Tibial artery (tissue), 4 donors: ENCODE data around the gene PCNX1.

Experiments
- DNase-seq, 2 donors: peaks; one replicate each; pipeline ENCODE4 v3.0.0-alpha.2; 2019
- H3K27ac ChIP-seq, 2 donors: fragments of 200-600 bp; sonication (generic) in 1 of 2; 1 replicate in 1 of 2; 2 replicates in 1 of 2; pipeline ENCODE4 v1.5.1; 2018 to 2019; ENCODE audit warnings: mild to moderate bottlenecking in 1 of 2
- H3K27me3 ChIP-seq, 2 donors: fragments of 200-600 bp; sonication (generic) in 1 of 2; one replicate each; pipeline versions ENCODE4 v1.5.1 to v1.6.0; 2016 to 2019
- H3K36me3 ChIP-seq, 3 donors: fragments of 200-600 bp; sonication (generic) in 2 of 3; one replicate each; pipeline ENCODE4 v1.5.1; 2016 to 2019; ENCODE audit warnings: mild to moderate bottlenecking in 2 of 3
- H3K4me1 ChIP-seq, 4 donors: fragments of 200-600 bp; sonication (generic) in 2 of 4; 1 replicate in 3 of 4; 2 replicates in 1 of 4; pipeline ENCODE4 v1.5.1; 2016 to 2019
- H3K4me3 ChIP-seq, 2 donors: fragments of 200-600 bp; sonication (generic) in 1 of 2; 1 replicate in 1 of 2; 2 replicates in 1 of 2; pipeline ENCODE4 v1.5.1; 2018 to 2019; ENCODE audit warnings: mild to moderate bottlenecking in 2 of 2
- H3K9me3 ChIP-seq, 3 donors: fragments of 200-600 bp; sonication (generic) in 1 of 3; one replicate each; pipeline ENCODE4 v1.5.1; 2016 to 2019
- intact Hi-C: fragments of 100-400 bp; cut with DNase I; formaldehyde crosslinking; loops from one replicate; pipeline ENCODE4 v1.15.0; 2023; ENCODE audit warnings: low total_unique reads
- TF ChIP-seq, protein P1 (sequence below), 2 experiments: fragments of 200-600 bp in 1 of 2; fragments of 450-650 bp in 1 of 2; IDR thresholded peaks; one replicate each; pipeline ENCODE4 v1.5.1; 2017 to 2019; ENCODE audit warnings: antibody characterized with exemption in 2 of 2, mild to moderate bottlenecking in 1 of 2, moderate library complexity in 1 of 2

PCNX1 gene

DNA sequence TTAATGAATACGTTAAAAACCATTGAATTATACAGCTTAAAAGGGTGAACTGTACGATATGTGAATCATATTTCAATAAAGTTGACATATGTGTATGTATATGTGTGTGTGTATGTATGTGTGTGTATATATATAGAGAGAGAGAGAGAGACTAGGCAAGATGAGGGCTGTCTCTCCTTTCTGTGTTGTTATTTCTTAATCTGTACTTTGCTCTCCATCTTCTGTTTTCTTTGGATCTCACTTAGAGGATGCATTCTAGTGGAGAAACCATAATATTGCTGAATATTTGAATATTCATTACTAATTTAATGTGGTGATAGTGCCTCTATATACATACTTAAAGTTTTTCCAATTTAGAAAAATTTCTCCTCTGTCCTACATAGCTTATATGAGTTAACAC lies 50.5 kb downstream of the PCNX1 start:
- no peaks in the 10 kb centered on the region for H3K27me3 ChIP-seq
- peaks cover 3 to 5% (median 5%) of the 10 kb centered on the region in 3 donors for H3K36me3 ChIP-seq
- TF ChIP-seq, protein P1, sequence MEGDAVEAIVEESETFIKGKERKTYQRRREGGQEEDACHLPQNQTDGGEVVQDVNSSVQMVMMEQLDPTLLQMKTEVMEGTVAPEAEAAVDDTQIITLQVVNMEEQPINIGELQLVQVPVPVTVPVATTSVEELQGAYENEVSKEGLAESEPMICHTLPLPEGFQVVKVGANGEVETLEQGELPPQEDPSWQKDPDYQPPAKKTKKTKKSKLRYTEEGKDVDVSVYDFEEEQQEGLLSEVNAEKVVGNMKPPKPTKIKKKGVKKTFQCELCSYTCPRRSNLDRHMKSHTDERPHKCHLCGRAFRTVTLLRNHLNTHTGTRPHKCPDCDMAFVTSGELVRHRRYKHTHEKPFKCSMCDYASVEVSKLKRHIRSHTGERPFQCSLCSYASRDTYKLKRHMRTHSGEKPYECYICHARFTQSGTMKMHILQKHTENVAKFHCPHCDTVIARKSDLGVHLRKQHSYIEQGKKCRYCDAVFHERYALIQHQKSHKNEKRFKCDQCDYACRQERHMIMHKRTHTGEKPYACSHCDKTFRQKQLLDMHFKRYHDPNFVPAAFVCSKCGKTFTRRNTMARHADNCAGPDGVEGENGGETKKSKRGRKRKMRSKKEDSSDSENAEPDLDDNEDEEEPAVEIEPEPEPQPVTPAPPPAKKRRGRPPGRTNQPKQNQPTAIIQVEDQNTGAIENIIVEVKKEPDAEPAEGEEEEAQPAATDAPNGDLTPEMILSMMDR (IDR thresholded peaks at IDR 0.05) = no peak
- no peak overlapping the region for H3K27ac ChIP-seq
- peaks cover 0 to 16% (median 8%) of the 10 kb centered on the region in 4 donors for H3K4me1 ChIP-seq
- DNase-seq = no peak
- no peaks in the 10 kb centered on the region for H3K9me3 ChIP-seq
- intact Hi-C loops = loop anchor here (5.0 kb wide), 1 partner anchor 50 kb away; the partner anchor contains the start of gene PCNX1
- H3K4me3 ChIP-seq = no peak overlapping the region

DNA sequence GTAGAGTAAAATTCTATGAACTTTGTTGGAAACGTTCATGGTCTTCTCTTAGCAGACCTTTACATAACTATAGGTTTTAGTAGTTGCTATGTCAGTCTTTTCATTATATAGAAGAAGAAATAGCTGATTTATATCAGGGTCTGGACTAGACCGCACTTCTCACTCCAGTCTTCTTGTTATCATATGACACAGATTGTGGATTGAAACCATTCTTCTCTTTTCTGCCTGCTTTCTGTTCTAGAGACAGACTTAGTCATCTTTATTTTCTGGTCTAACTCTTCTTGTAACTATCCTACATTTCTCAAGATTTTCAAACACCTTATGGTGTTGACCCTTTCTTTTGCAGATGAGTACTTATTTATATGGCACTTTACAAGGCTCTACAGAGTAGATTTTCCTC lies 55.7 kb downstream of the PCNX1 start:
- Histone ChIP-seq H3K4me1 (no peaks in the 10 kb centered on the region), H3K27ac (no peak overlapping the region), H3K27me3 (no peaks in the 10 kb centered on the region), H3K36me3 (peaks cover 0 to 14% (median 4%) of the 10 kb centered on the region in 3 donors), H3K4me3 (no peak overlapping the region), H3K9me3 (no peaks in the 10 kb centered on the region)
- TF ChIP-seq, protein P1 (IDR thresholded peaks at IDR 0.05) = no peak
- intact Hi-C loops = no loop called here
- no peak for DNase-seq

DNA sequence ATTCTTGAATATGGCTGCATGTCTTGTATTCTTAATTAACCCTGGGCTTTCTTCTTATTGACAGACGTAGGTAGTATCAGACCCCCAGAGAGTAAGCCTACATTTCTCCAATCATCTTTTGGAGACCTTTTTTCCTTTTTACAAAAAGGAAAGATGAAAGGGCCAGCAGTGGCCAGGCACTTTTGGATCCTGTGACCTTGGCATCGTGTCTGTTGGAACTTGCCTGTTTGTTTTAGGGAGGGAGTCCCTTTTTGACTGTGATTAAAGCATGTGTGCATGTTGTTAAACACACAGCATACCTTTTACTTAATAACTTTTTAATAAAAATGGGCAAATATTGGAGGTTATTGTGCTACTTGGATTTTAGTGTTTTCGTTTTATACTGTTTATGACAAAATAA lies 57.2 kb downstream of the PCNX1 start:
- Histone ChIP-seq H3K27ac (no peak overlapping the region), H3K4me3 (no peak overlapping the region), H3K4me1 (no peaks in the 10 kb centered on the region), H3K27me3 (no peaks in the 10 kb centered on the region), H3K9me3 (no peaks in the 10 kb centered on the region), H3K36me3 (peaks cover 5 to 14% (median 10%) of the 10 kb centered on the region in 3 donors)
- no peak for DNase-seq
- TF ChIP-seq, protein P1 (IDR thresholded peaks at IDR 0.05) = no peak
- intact Hi-C loops = no loop called here

DNA sequence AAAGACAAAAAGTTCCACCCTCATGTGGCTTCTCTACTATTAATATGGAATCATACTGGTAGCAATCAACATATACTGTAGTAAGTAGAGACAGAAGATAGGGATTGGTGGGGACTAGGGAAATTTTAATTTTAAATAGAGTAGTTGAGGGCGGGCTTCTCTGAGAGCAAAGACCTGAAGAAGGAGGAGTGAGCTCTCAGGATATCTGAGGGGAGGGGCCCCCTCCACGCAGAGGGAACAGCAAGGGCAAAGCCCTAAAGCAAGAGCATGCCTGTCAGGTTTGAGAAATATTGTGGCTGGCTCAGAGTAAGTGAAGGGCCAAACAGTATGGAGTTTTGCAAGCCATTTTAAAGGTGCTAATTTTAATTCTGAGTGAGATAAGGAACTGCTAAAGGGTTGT lies 64.3 kb downstream of the PCNX1 start:
- Histone ChIP-seq H3K36me3 (peaks cover 0 to 23% (median 15%) of the 10 kb centered on the region in 3 donors), H3K27ac (no peak overlapping the region), H3K4me1 (no peaks in the 10 kb centered on the region), H3K27me3 (no peaks in the 10 kb centered on the region), H3K4me3 (no peak overlapping the region), H3K9me3 (no peaks in the 10 kb centered on the region)
- TF ChIP-seq, protein P1 (IDR thresholded peaks at IDR 0.05) = no peak
- no peak for DNase-seq
- intact Hi-C loops = loop anchor here (5.0 kb wide), 1 partner anchor 374 kb away; no protein-coding TSS in a partner anchor

DNA sequence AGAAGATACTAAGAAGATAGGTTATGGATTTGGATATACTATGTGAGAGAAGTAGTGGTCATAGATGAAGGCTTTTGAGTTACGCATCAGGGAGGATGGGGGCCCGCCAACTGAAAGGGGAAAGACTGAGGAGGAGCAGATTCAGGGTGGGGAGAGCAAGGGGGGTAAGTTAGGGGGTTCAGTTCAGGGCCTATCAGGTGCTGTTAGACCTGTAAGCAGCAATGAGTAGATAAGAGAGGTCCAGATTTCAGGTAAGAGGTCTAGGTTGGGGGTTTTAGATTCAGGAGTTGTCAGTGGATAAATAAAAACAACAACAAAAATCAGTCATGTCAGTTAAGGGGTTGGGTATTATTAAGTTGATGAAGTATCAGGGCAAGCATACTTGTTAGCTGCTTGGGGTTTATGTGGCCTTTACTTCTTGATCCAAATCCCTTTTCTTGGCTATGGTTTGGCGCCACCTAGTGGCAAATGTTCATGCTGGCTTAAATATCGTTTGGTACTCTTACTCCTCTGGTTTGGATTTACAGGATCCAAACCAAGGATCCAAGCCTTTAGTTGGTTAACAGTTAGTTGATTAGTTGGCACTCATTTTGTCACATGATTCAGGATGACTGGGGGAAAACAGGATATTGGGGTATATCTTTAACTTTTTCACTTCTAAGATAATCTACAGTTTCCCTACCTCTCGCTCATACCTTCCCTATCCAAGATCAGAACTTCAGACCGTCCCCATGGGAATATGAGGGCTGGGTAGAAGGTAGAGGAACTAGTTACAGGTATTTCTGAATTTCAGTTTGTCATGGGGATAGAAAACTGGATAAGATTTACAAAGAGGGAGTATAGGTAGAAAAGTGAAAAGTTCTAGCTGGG lies 65.1 kb downstream of the PCNX1 start:
- peaks cover 7 to 30% (median 22%) of the 10 kb centered on the region in 3 donors for H3K36me3 ChIP-seq

More for the DNA sequence above, 65.1 kb downstream of the PCNX1 start:
- Histone ChIP-seq H3K27me3 (no peaks in the 10 kb centered on the region), H3K9me3 (no peaks in the 10 kb centered on the region), H3K27ac (no peak overlapping the region), H3K4me1 (no peaks in the 10 kb centered on the region), H3K4me3 (no peak overlapping the region)
- TF ChIP-seq, protein P1 (IDR thresholded peaks at IDR 0.05) = peak; percentile 80 to 94
- peak; percentile 85 to 92 for DNase-seq
- intact Hi-C loops = loop anchor here (2.0 to 5.0 kb wide), 2 partner anchors 154 to 375 kb away; no protein-coding TSS in a partner anchor
